HG02840 (cell line): ENCODE results near the gene ICE2.

ENCODE experiments used
- ATAC-seq: cut with Tn5 transposase; IDR thresholded peaks from one replicate; pipeline ENCODE4 v1.9.1; 2021; ENCODE audit warnings: mild to moderate bottlenecking, moderate library complexity, moderate number of reproducible peaks; ENCODE audit not compliant: unreplicated experiment, low FRiP score

Gene ICE2

DNA sequence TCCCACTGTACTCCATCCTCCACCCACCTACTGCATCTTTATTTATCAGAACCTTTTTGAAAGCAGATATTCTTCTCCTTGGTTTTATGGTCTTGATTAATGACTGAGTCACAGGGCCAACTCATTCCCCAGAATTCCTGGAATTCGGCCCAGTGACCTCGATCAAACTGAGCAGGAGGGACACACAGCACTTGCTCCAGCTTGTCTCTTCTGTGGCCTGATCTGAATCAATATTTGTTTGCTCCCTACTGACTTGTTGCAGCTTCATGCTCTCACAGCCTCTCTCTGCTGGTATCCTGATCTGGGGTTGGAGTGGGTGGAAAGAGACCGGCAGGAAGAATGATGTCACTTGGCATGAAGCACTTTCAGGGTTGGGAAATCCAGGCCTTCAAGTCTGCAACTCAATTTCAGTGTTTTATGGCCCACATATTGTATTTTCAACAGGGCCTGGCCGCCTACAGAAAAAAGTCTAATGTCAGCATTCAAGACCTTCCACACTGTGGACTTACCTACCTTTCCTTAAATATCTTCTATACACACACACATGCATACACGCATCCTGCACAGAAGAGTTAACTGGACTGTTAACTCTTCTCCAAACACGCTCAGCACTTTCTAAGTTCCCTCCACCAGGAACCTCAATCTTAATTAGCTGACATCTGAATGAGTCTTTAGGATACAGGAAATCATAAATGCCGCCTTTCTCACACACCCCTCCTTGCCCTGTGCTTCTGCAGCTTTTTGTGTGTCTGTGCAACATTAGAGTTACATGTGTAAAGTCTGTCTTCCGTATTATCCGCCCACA lies 85.8 kb downstream of the ICE2 start:
- ATAC-seq, result no peak

DNA sequence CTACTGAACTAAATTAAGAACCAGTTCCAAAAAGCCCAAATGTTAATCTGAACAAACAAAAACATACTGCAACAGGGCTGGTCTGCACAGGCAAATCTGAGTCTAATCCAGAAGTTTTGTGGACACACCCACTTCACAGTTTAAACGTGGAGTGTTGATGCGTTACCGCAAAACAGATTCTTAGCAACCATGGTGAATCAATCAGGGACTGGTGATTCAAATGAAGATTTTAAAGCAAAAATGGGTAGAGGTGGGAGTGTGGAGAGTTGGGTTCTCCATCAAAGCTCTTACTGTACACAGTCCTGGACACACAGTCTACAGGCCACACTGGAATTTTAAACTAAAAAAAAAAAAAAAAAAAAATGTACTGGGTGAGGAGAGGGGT lies 86.3 kb downstream of the ICE2 start:
- ATAC-seq, result no peak

DNA sequence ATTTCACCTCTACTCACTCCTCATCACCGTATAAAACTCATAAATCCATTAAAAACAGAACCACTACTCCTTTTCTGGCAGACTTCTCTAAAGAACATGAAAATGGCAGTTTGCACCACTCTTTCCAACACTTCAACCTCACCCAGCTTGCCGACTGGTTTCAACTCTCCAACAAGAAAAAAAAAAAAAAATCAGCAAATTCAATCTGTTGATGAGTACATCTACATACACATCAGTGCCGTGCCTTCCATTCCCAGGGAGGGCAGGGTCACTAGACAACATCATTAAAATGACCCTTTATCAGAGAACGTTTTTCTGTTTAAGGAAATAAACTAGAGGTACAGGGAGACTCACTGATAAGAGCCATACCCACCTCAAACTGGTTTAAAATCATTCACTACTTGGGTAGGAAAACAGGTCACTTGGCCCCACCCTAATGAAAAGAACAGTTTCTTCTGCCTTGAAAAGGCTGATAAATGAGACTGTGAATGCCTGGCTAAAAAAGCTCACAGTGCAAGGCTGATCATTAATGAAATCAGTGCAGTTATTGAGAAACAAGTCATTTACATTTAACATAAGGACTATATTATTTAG lies 87.1 kb downstream of the ICE2 start:
- no peak for ATAC-seq

DNA sequence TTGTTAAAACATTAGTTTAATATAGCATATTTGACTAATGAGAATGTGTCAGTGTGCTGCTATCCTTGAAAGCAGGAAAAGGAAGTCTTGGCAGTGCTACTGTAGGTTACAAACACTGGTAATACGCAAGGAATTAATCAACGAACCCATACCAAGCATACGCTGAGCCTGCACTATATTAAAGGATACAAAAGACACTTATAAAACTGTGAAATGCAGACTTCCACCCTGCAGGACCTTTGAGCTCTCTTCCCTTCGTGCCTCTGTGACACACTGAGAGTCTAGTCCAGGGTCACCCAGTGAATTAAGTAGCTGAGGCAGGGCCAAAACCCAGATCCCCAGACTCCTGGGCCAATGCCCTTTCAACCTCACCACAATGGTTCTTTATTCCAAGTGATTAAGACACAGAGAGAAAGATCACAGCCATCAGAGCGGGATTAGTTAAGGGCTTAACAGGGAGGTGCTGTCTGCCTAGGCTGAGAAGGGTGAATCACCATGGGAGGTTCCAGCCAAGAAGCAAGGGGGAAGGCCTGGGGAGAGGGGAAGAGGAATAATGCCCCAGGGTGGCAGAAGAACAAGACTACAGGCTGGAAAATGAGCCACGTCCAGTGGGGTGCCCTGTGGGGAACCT lies 88.0 kb downstream of the ICE2 start:
- ATAC-seq, result no peak

DNA sequence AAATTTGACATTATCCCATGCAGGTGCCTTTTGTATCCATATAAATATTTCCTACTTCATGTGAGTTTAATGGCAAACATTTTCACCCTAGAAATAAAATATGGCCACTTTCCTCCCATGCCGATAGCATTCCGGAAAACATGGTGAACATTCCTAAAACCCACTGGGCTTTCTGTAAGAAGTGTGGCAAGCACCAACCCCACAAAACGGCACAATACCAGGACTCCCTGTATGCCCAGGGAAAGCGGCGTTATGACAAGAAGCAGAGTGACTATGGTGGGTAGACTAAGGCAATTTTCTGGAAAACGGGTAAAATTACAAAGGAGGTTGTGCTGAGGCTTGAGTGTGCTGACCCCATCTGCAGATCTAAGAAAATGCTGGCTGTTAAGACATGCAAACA lies 88.7 kb downstream of the ICE2 start:
- no peak for ATAC-seq

DNA sequence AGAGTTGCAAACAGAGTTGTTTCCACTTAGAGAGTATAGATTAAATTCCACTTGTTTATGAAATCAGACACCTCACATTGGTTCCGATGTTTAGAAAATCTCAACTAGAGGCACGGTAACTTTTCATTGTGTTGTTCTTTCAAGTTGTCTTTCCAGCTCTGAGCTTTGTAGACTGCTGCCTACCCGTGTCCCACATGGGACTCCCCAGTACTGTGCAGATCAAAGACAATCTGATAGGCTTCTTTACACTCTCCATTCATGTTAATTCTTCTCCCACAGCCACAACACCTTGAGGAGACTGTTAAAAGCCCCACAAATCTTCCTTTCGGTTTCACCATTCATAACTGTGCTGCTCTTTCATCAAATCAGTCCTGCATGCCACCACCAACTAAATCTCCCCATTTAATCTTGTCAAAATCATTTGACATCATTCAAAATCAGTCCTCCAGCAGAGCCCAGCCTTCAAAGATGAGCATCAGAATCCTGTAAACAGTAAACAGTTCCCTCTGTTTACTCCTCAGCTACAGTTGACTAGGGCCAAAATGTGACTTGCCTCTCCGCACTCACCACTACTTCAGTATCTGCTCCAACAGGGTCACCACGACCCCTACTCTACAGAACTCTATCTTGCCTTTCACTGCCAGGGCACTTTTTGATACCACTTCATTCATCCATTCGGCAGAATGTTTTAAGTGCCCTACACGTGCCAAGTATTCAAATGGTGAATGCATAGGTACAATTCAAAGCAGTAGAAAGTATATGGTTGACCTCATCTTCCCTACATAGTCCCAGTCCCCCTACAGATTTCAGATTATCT lies 89.5 kb downstream of the ICE2 start:
- no peak for ATAC-seq

DNA sequence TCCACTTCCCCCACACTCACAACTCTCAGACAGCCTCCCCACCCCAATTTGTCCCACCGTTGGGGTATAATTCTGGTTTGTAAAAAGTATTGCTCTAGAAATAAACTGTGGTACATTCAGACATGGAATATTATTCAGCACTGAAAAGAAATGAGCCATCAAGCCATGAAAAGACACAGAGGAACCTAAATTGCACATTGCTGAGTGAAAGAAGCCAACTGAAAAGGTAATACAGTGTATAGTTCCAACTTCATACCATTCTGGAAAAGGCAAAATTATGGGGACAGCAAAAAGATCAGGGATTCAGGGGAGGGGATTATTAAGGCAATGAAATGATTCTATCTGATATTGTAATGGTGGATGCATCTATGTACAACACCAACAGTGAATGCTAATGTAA lies 91.6 kb downstream of the ICE2 start:
- no peak for ATAC-seq

DNA sequence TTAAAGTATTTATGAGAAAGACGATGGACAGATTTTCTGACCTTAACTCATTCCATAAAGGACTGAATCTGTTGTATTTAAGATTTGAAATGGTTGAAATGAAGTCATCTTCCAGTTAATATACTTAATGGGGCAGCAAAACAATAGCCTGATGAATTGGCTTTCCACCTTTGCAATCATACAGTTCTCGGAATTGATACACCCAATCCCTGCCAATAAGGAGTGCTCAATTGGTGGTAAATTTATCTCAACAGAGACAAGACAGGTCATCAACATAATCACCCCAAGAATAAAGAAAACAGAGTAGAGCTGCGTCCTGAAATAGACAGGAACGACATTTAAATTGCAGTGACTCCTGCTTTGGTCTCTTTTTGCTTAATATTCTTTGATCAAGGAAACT lies 92.3 kb downstream of the ICE2 start:
- no peak for ATAC-seq

DNA sequence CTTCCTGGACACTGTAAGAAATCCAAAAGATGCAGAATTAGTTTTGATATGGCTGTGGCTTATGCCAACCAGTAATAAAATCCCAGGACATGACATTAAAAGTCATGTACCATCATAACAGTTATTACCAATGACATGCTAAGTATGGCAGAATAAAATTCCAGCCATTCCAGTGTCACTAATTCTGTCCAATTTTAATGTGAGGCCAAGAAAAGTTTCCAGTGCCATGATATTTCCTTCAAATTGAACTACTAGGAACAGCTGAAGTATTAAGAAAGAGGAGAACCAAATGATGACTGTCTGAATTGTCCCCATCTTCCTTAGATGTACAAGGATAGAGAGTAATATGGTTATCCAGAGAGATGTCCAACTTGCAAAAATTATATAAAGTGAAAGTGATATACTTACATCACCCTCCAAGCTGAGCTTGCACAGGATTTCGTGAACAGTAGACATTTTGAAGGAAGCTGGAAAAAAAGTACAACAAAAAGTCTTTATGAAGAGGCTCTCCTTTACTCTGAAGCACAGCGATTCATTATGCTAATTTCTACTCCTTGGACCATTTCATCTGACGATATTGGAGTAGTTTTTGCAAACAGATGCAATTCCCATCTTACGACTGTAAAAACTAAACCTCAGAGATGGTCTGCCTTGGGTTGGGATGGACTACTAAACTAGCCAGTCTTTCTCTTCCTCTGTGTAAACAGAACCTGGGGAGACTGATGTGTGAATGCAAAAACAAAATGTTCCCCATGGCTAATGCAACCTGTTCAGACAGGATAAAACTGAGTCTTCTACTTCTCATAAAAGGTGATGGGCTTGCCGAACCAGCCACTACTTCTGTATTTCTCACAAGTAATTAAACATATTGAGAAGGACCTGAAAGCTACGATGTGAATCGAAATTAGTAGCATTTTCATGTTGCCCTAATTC lies 93.1 kb downstream of the ICE2 start:
- no peak for ATAC-seq

DNA sequence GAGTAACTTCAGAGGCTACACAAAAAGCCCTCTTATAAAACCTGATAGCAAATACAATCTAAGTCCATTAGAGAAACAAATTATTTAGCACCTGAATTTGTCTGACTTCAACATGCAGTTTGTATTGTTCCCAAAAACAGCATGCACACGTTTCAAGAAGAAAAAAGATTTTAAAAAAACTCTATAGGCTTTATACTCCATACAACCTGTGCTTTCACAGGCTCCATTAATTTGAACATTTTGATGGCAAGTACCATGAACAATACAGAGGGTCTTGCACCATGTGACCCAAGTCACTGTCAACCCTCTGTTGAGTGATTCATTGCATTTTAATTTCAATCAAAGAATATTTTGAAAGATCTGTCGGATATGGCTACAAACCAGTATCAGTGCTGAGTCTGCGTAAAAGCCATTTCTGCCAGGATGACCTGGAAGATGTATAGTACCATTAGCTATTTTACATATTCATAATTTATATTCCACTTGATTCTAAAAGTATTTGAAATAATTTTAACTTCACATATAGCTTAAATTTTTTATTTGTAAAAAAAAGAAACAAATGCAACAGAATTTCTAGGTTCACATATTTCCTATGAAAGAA lies 94.3 kb downstream of the ICE2 start:
- no peak for ATAC-seq

DNA sequence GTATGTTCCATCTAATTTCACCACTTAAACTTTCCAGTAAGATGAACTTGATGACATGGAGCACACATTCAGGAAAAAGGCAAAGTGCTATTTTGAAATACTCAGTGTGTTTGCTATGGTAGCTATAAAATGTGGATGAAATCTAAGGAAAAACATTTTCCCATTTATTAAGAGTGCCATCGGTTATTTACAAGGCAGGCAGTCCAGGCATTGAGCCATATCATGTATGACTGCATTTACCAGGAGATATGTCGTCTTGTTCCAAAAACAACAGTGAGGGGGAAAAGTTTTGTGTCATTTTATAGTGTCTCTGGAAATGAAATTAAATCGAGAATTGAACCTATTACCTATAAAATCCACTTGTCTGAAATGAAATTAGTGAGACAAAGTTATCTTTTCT lies 94.9 kb downstream of the ICE2 start:
- ATAC-seq, result no peak

DNA sequence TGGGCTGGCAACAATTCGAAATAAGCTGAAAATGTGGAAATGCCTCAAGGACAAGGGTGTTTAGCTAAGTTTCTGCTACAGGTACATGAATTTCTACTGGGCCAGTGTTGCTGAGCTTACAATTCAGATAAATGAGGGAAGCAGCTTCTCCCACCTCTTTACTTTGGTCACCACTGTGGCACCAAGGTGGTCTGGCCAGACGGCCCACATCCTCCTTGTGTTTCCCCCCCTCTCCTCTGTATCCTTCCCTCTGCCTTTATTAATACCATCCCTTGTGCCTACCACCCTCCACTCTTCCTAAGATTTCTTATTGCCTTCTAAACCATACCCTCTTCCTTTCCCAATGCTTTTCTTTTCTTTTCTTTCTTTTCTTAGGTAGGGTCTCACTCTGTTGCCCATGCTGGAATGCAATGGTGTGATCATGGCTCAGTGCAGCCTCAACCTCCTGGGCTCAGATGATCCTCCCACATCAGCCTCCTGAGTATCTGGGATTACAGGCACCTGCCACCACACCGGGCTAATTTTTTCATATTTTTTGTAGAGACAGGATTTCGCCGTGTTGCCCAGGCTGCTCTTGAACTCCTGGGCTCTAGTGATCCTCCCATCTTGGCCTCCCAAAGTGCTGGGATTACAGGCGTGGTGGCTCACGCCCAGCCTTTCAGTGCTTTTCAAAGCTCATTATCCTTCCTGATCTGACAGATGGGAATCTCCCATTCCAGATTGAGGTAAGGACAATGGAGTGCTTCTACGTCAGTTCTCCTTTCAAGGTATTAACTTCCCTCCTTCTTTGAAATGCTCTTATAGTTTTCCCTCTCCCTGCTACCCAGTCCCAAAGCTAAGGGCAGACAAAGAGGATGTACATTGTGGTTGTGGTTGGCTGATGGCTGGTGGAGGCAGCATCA lies 95.9 kb downstream of the ICE2 start:
- no peak for ATAC-seq

DNA sequence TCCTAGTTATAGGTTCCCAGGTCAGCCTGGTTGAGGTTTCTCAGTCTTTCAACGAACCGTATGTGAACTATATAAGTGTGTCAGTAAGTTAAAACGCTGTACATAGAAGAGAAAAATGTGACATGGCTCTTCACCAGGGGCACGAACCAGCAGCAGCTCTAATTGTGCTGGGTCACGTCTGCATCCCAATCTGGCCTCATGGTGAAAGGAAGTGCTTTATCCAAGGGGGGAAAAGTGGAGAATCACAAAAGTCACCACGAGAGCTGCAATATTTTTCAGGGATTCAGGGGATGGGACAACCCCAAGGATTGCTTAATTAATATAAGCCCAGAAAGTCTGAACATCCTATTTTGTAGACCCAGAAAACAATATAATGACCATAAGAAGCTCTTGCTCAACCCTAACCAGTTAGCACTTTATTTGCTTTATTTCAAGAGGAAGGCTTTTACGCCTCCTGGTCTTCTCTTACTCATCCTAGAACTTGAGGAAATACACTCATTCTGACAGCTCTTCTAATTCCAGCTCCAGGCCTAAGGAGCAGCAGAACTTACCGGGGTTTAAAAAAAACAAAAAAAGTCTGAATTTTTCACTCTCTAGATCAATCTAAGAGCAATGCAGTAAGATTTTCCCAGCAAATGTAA lies 97.7 kb downstream of the ICE2 start:
- no peak for ATAC-seq

DNA sequence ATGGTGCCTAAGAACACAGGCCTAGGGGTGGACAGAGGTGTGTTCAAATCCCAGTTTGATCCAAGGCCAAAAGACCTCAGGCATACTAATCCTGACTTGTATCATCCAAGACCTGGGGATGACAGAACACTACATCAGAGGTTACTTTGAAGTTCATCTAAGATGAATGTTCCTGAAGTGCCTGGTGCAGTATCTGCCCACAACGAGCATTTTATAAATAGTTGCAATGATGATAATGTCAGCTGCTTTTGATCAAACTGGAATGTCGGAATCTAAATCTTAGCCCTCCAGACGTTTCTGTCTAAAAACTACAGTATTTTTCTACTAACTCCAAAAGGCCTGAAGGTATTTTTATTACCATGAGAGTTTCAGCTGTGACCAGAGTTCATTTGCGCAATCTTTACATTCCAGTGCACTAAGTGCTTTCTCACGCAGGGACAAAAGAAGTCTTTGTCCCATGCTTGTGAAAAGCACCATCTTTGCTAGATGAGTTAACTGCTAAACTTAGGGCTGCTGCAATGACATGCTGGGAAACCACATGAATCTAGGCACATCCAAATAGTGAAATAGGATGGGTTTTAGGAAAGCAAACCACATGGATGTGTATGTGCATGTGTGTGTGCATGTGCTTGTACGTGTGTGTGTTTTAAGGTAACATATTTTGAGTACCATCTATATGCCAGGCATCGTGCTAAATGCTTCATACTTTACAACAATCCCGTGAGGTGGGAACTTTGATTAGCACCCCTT lies 99.2 kb downstream of the ICE2 start:
- ATAC-seq, result no peak

DNA sequence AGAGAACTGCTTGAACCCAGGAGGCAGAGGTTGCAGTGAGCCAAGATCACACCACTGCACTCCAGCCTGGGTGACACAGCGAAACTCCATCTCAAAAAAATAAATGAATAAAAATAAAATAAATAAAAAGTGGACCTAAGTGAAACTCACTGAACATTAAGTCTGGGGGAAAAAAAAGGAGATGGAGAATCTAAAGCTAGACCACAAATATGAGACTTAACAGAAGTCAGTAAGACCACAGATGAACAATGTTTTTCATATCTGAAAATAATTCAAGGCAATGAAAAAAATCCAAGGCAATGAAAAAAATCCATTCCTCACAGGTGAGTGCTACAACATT lies 99.8 kb downstream of the ICE2 start:
- ATAC-seq, result no peak

DNA sequence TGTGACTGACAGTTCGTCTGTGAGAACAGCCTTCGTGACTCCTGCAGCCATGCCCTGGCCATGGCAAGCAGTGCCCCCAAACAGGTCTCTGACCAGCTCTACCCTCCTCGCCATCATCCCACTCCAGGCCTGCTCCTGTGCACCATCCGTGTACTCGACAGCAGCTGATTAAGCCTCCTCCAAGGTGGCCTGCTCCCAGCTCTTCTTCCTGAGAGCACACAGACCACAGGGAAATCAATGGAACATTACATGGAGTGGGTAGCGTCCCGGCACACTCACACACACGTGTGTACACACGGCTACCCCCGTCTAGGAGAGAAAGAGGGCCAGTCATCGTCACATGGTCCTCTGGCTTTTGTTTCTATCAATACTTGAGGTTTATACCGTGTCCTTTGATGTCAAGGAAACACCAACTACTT lies 102.3 kb downstream of the ICE2 start:
- no peak for ATAC-seq

DNA sequence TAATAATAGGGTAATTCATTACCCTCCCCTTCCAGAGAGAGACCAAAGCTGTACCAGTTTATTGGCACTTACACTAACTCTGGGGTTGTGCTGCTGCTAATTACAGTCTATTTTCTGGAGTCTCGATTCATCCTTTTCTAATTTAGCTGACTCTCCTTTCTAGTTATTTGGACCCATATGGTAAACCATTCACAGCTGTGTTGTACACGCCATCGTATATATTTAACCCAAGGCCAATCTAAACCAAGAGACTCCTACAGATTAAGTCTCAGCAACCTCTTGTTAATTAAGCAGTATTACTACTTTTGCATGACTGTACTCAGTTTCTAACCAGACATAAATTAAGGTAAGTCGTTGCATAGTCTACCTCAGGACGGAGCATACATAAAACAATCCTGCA lies 103.6 kb downstream of the ICE2 start:
- ATAC-seq, result no peak
